HTERT RPE-1 (cell line): ENCODE results near the gene TSTD2.

Source experiments
- in situ Hi-C: fragments of 300-500 bp; cut with MboI; formaldehyde crosslinking; loops from 4 replicates; pipeline ENCODE4 v1.14.3; 2020; ENCODE audit warnings: low sequenced_read_pairs

The TSTD2 gene

GRCh38 chr9:97564291-97565175 is 68.6 kb downstream of the TSTD2 start:
- in situ Hi-C loops, result no loop called here

- in situ Hi-C loops, result no loop called here
These were observed 69.6 kb downstream of the TSTD2 start for GRCh38 chr9:97563458-97564135.

- in situ Hi-C loops, result no loop called here
These were observed 70.6 kb downstream of the TSTD2 start for GRCh38 chr9:97562542-97562941.

GRCh38 chr9:97561501-97561900 is 71.7 kb downstream of the TSTD2 start:
- in situ Hi-C loops, result no loop called here

- in situ Hi-C loops, result no loop called here
These were observed 72.3 kb downstream of the TSTD2 start for GRCh38 chr9:97560851-97561250.

- in situ Hi-C loops, result no loop called here
These were observed 73.0 kb downstream of the TSTD2 start for GRCh38 chr9:97560154-97560553.

GRCh38 chr9:97559111-97559514 is 74.1 kb downstream of the TSTD2 start:
- in situ Hi-C loops, result no loop called here

- in situ Hi-C loops, result no loop called here
These were observed 74.5 kb downstream of the TSTD2 start for GRCh38 chr9:97558701-97559101.

- in situ Hi-C loops, result no loop called here
These were observed 75.5 kb downstream of the TSTD2 start for GRCh38 chr9:97557606-97558095.

GRCh38 chr9:97556721-97557605 is 76.2 kb downstream of the TSTD2 start:
- in situ Hi-C loops, result no loop called here

- in situ Hi-C loops, result no loop called here
These were observed 77.0 kb downstream of the TSTD2 start for GRCh38 chr9:97556036-97556720.

- in situ Hi-C loops, result no loop called here
These were observed 78.0 kb downstream of the TSTD2 start for GRCh38 chr9:97555164-97555563.

GRCh38 chr9:97554566-97555075 is 78.5 kb downstream of the TSTD2 start:
- in situ Hi-C loops, result no loop called here

- in situ Hi-C loops, result no loop called here
These were observed 79.3 kb downstream of the TSTD2 start for GRCh38 chr9:97553841-97554240.

- in situ Hi-C loops, result no loop called here
These were observed 80.0 kb downstream of the TSTD2 start for GRCh38 chr9:97553141-97553540.

- in situ Hi-C loops, result no loop called here
These were observed 81.9 kb downstream of the TSTD2 start for GRCh38 chr9:97551308-97551707.

GRCh38 chr9:97550386-97550785 is 82.8 kb downstream of the TSTD2 start:
- in situ Hi-C loops, result no loop called here
